ENCODE data around the gene ZNF330. TPM values are rescaled to one million over a fixed set of nuclear protein-coding genes. Genes with fewer than 3 reads are reported as not detected.
"Not testable (repeated sequence)": the region's sequence is repeated elsewhere in the genome, so short reads cannot be mapped to it uniquely, and the experiment has no call there.

ZNF330 gene
- polyA plus RNA-seq, 3 donors: 21.6 to 38.9 (median 27.7) TPM

DNA sequence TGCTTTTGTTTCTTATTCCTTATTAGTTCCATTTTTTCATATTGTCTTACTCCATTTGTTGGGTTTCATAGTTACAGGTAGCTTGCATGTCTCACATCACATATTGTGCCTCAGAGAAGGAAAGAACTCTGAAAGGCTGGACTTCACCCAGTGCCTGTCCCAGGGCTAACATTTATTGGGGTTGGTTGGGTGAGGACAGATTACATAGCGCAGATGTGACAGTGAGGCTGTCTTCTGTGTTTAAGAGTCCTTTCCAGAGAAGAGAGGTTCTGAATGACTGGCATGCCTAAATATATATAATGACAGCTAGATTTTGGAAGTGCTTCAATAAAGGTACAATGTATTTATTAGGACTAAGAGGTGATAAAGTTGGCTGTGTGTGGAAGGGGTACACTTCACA is 2.7 kb downstream of the ZNF330 start:
- Histone ChIP-seq H3K4me2 (replicated peaks; ENCODE audit: extremely low read depth, low read length, poor library complexity, severe bottlenecking) (no peak overlapping the region), H3K4me3 (replicated peaks in 1 of 3; ENCODE audit: low read depth in 2 of 3, low read length in 3 of 3) (no peak overlapping the region), H3K36me3 (replicated peaks in 1 of 2; ENCODE audit: control insufficient read depth in 1 of 2, insufficient read depth in 2 of 2, low read length in 2 of 2) (peaks cover 42 to 58% of the 10 kb centered on the region in 2 donors), H3K27me3 (ENCODE audit: control insufficient read depth in 2 of 2, insufficient read depth in 2 of 2, low read length in 2 of 2) (no peaks in the 10 kb centered on the region), H4K20me1 (ENCODE audit: insufficient read depth, low read length) (peaks cover 43% of the 10 kb centered on the region), H3K27ac (ENCODE audit: low read depth in 1 of 2, low read length in 2 of 2) (peak overlapping the region in 1 of 2 donors; percentile 99), H3K9me3 (replicated peaks in 1 of 2; ENCODE audit: control insufficient read depth in 1 of 2, insufficient read depth in 1 of 2, low read length in 2 of 2) (no peaks in the 10 kb centered on the region), H2AFZ (ENCODE audit: insufficient read depth, low read depth, low read length, poor library complexity, severe bottlenecking) (no peak overlapping the region), H3K4me1 (ENCODE audit: control insufficient read depth in 1 of 2, insufficient read depth in 2 of 2, low read length in 2 of 2) (peaks cover 12 to 16% of the 10 kb centered on the region in 2 donors), H3K79me2 (ENCODE audit: insufficient read depth, low read length) (peaks cover 58% of the 10 kb centered on the region), H3K9ac (ENCODE audit: insufficient read depth, low read length, poor library complexity, severe bottlenecking) (no peak overlapping the region)
- TF ChIP-seq, protein P1, sequence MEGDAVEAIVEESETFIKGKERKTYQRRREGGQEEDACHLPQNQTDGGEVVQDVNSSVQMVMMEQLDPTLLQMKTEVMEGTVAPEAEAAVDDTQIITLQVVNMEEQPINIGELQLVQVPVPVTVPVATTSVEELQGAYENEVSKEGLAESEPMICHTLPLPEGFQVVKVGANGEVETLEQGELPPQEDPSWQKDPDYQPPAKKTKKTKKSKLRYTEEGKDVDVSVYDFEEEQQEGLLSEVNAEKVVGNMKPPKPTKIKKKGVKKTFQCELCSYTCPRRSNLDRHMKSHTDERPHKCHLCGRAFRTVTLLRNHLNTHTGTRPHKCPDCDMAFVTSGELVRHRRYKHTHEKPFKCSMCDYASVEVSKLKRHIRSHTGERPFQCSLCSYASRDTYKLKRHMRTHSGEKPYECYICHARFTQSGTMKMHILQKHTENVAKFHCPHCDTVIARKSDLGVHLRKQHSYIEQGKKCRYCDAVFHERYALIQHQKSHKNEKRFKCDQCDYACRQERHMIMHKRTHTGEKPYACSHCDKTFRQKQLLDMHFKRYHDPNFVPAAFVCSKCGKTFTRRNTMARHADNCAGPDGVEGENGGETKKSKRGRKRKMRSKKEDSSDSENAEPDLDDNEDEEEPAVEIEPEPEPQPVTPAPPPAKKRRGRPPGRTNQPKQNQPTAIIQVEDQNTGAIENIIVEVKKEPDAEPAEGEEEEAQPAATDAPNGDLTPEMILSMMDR (IDR thresholded peaks at IDR 0.05): no peak
- H3K4me1 Mint-ChIP-seq: peaks cover 27% of the 10 kb centered on the region
- H3K27ac Mint-ChIP-seq: peak overlapping the region in 3 of 7 donors; percentile 1 to 68 (median 3)
- peaks cover 48 to 51% of the 10 kb centered on the region in 2 donors for H3K36me3 Mint-ChIP-seq
- no peak overlapping the region for H3K4me3 Mint-ChIP-seq
- peaks cover 0 to 4% (median 0%) of the 10 kb centered on the region in 7 donors for H3K9me3 Mint-ChIP-seq
- DNase-seq: no peak
- 100% methylated on average over 1 of the region's 1 CpG for WGBS (ENCODE audit: insufficient coverage)
- intact Hi-C loops (cut with micrococcal nuclease): loop anchor here (5.0 to 10.0 kb wide), 3 partner anchors 414 to 1961 kb away; partner anchors contain the start of genes USP38 (in 2 of the 2) and IL15 (in 1 of the 2)
- H3K27me3 Mint-ChIP-seq (ENCODE audit: low read depth in 3 of 3): no peaks in the 10 kb centered on the region

DNA sequence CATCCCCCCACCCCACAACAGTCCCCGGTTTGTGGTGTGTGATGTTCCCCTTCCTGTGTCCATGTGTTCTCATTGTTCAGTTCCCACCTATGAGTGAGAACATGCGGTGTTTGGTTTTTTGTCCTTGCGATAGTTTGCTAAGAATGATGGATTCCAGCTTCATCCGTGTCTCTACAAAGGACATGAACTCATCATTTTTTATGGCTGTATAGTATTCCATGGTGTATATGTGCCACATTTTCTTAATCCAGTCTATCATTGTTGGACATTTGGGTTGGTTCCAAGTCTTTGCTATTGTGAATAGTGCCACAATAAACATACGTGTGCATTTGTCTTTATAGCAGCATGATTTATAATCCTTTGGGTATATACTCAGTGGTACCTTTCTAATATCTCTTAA is 6.6 kb downstream of the ZNF330 start:
- H3K36me3 Mint-ChIP-seq: peaks cover 76 to 86% of the 10 kb centered on the region in 2 donors
- not testable (repeated sequence) for H3K27ac ChIP-seq (ENCODE audit: low read depth in 1 of 2, low read length in 2 of 2); H3K4me3 Mint-ChIP-seq; H3K27me3 ChIP-seq (ENCODE audit: control insufficient read depth in 2 of 2, insufficient read depth in 2 of 2, low read length in 2 of 2); H3K27ac Mint-ChIP-seq; H3K9ac ChIP-seq (ENCODE audit: insufficient read depth, low read length, poor library complexity, severe bottlenecking); H3K27me3 Mint-ChIP-seq (ENCODE audit: low read depth in 3 of 3); H2AFZ ChIP-seq (ENCODE audit: insufficient read depth, low read depth, low read length, poor library complexity, severe bottlenecking); H3K4me3 ChIP-seq (replicated peaks in 1 of 3; ENCODE audit: low read depth in 2 of 3, low read length in 3 of 3); H3K4me1 ChIP-seq (ENCODE audit: control insufficient read depth in 1 of 2, insufficient read depth in 2 of 2, low read length in 2 of 2); DNase-seq; H3K4me2 ChIP-seq (replicated peaks; ENCODE audit: extremely low read depth, low read length, poor library complexity, severe bottlenecking); H3K9me3 ChIP-seq (replicated peaks in 1 of 2; ENCODE audit: control insufficient read depth in 1 of 2, insufficient read depth in 1 of 2, low read length in 2 of 2); H3K9me3 Mint-ChIP-seq
- H3K4me1 Mint-ChIP-seq: peaks cover 14% of the 10 kb centered on the region
- intact Hi-C loops (cut with micrococcal nuclease): loop anchor here in 1 of 2 donors (10.0 kb wide), 1 partner anchor 1958 kb away; the partner anchor contains the start of gene USP38
- Histone ChIP-seq H3K79me2 (ENCODE audit: insufficient read depth, low read length) (peaks cover 42% of the 10 kb centered on the region), H4K20me1 (ENCODE audit: insufficient read depth, low read length) (peaks cover 45% of the 10 kb centered on the region), H3K36me3 (replicated peaks in 1 of 2; ENCODE audit: control insufficient read depth in 1 of 2, insufficient read depth in 2 of 2, low read length in 2 of 2) (peaks cover 81 to 97% of the 10 kb centered on the region in 2 donors)
- no CpG with 5 or more reads among the region's 5 CpGs for WGBS (ENCODE audit: insufficient coverage)
